ENCODE data around the gene SH2D1A. TPM values are rescaled to one million over a fixed set of nuclear protein-coding genes. Genes with fewer than 3 reads are reported as not detected.

The SH2D1A gene
- total and polyA plus RNA-seq, 2 of the 4 experiments (the other 2 are of a cell fraction) = not detected

DNA sequence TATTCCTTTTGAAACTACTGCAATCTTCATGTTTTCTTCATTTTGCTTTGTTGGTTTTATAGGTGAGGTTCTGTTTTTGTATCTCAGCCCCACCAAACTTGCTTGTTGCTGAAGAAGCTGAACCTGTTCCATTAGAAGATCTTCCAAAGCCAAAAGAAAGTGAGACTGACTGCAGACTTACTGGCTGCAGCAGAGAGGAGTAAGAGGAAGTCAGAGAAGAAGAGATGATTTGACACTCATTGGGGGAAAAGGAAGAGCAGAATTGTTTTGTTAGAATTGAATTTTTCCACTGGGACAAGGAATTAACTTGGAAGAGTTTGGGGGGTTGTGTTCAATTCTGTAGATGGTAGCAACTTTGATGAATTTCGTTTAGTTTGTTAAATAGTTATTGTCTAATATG lies 10.8 kb upstream of the SH2D1A start:
- Histone ChIP-seq H3K9me3 (ENCODE audit: control insufficient read depth, insufficient read depth, low read length) (no peaks in the 10 kb centered on the region), H4K8ac (ENCODE audit: low read depth in 2 of 2, low read length in 2 of 2) (no peak overlapping the region), H2AK9ac (replicated peaks; ENCODE audit: low read depth, low read length, poor library complexity) (no peak overlapping the region), H2BK20ac (ENCODE audit: low read depth, low read length) (no peak overlapping the region), H4K5ac (ENCODE audit: low read depth, low read length) (no peak overlapping the region), H4K20me1 (ENCODE audit: insufficient read depth, low read length) (no peaks in the 10 kb centered on the region), H3K56ac (ENCODE audit: extremely low read depth, insufficient read depth, low read length) (no peak overlapping the region), H3K18ac (ENCODE audit: low read depth, low read length) (no peak overlapping the region), H2BK5ac (ENCODE audit: low read depth, low read length, poor library complexity, severe bottlenecking) (no peak overlapping the region), H3K23ac (ENCODE audit: low read depth, low read length) (no peak overlapping the region), H3K36me3 (ENCODE audit: control insufficient read depth, insufficient read depth, low read length) (no peaks in the 10 kb centered on the region), H2AFZ (replicated peaks; ENCODE audit: low read length, poor library complexity) (no peak overlapping the region), H2AK5ac (ENCODE audit: low read depth, low read length) (no peak overlapping the region), H2BK15ac (ENCODE audit: low read depth, low read length) (no peak overlapping the region), H3K9me1 (ENCODE audit: insufficient read depth, low read length) (no peaks in the 10 kb centered on the region), H3K27ac (ENCODE audit: insufficient read depth, low read length) (no peak overlapping the region), H3K79me1 (ENCODE audit: low read depth in 1 of 2, low read length in 2 of 2) (no peaks in the 10 kb centered on the region), H3K4me2 (ENCODE audit: low read depth, low read length) (no peak overlapping the region), H3K9ac (ENCODE audit: low read depth, low read length) (no peak overlapping the region), H3K4ac (ENCODE audit: low read depth, low read length) (no peak overlapping the region), H3K27me3 (ENCODE audit: control insufficient read depth, insufficient read depth, low read length) (no peaks in the 10 kb centered on the region), H2BK120ac (ENCODE audit: low read depth, low read length) (no peak overlapping the region), H3K14ac (replicated peaks; ENCODE audit: low read depth, low read length) (no peak overlapping the region), H4K91ac (ENCODE audit: insufficient read depth, low read depth, low read length) (no peak overlapping the region), H3K4me3 (ENCODE audit: insufficient read depth, low read depth, low read length) (no peak overlapping the region), H3K4me1 (ENCODE audit: control insufficient read depth, insufficient read depth, low read length) (no peaks in the 10 kb centered on the region)
- CTCF ChIA-PET = no interaction called here
- intact Hi-C loops (cut with micrococcal nuclease) (no loop called here), dilution Hi-C loops (cut with HindIII; ENCODE audit: low sequenced_read_pairs, unreplicated experiment) (no loop called here), in situ Hi-C loops (cut with MboI; ENCODE audit: low sequenced_read_pairs) (no loop called here)
- no TSS peak for BruUV-seq (replicated peaks)
- TF ChIP-seq BHLHE40 (IDR thresholded peaks at IDR 0.05; ENCODE audit: low read depth, low read length) (no peak), MAZ (IDR thresholded peaks at IDR 0.05; ENCODE audit: borderline replicate concordance, low read depth, low read length) (no peak), MXI1 (IDR thresholded peaks at IDR 0.05; ENCODE audit: borderline replicate concordance, low read depth, low read length) (no peak), RFX5 (IDR thresholded peaks at IDR 0.05; ENCODE audit: low read depth, low read length) (no peak), RCOR1 (IDR thresholded peaks at IDR 0.05; ENCODE audit: insufficient replicate concordance, low read length) (no peak), USF2 (IDR thresholded peaks at IDR 0.05; ENCODE audit: low read depth, low read length) (no peak), RAD21 (IDR thresholded peaks at IDR 0.05; ENCODE audit: low read length) (no peak), NFE2L2 (IDR thresholded peaks at IDR 0.05; ENCODE audit: low read depth, low read length) (no peak), CTCF (conservative IDR thresholded peaks at IDR 0.05; ENCODE audit: low read depth, low read length) (no peak), CHD1 (IDR thresholded peaks at IDR 0.05; ENCODE audit: low read depth, low read length) (no peak), MAFK (IDR thresholded peaks at IDR 0.05; ENCODE audit: low read depth, low read length) (no peak), POLR2A (IDR thresholded peaks at IDR 0.05; ENCODE audit: low read depth, low read length) (no peak), ELK1 (IDR thresholded peaks at IDR 0.05; ENCODE audit: borderline replicate concordance, low read depth, low read length) (no peak), SMC3 (IDR thresholded peaks at IDR 0.05; ENCODE audit: low read depth, low read length) (no peak), FOS (IDR thresholded peaks at IDR 0.05; ENCODE audit: low read depth, low read length) (no peak)
- DNase-seq (no peak), ATAC-seq (ENCODE audit: low read depth) (no peak)
- POLR2A ChIA-PET (ENCODE audit: unreplicated experiment) = no interaction called here
- WGBS, 2 experiments (ENCODE audit: extremely low coverage in 2 of 2, insufficient read length in 1 of 2) = 0% methylated on average over 1 of the region's 1 CpG; no CpG with 5 or more reads in 1 of the 2 experiments
